Measurements from ENCODE around the gene LAPTM5.

DNA sequence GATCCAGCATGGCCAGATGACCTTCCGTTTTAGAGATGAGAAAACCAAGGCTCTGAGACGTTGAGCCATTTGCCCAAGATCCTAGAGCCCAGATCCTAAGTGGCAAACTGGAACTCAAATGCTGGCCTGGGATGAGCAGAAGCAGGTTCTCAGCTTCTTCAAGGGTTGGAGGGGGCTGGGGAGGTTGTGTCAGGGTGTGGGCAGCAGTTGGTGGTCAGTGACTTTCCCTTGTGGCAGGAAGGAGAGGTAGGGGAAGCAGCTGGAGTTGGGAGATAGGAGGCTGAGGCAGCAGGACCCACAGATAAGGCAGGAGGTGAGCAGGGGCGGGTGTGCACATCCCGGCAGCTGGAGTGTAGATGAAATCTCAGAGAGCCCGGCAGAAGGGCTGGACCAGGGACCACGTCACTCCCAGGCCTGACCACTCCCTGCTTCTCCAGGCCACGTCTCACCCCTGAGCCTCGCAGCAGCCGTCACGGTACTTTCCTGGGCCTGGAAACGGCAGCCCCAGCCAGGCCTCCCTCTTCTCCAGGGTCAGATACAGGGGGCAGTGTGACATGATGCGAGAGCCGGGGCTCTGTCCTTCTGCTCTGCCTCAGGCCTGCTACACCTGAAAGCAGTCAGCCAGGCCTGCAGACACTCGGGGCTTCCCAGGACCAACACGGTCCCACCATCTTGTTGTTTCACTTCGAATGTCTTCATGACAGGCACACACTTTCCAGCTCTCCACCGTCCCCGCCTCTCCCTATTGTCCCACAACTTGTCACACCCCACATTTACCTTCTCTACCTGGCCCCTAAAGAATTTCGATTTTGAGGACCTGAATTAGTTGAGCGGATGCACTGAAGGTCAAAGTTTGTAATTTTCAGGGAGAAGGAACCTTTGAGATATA lies 11.5 kb upstream of the LAPTM5 start:
- TF ChIP-seq, protein P1, sequence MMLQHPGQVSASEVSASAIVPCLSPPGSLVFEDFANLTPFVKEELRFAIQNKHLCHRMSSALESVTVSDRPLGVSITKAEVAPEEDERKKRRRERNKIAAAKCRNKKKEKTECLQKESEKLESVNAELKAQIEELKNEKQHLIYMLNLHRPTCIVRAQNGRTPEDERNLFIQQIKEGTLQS (IDR thresholded peaks at IDR 0.05; ENCODE audit: insufficient read depth, low read depth, low read length), result no peak
- no peak for TF ChIP-seq TAF7 (optimal IDR thresholded peaks at IDR 0.05; ENCODE audit: borderline replicate concordance, low read depth, low read length)
- TF ChIP-seq BCL11A (IDR thresholded peaks at IDR 0.05; ENCODE audit: low read depth in 2 of 2, low read length in 2 of 2), result no peak
- TF ChIP-seq, protein P2, sequence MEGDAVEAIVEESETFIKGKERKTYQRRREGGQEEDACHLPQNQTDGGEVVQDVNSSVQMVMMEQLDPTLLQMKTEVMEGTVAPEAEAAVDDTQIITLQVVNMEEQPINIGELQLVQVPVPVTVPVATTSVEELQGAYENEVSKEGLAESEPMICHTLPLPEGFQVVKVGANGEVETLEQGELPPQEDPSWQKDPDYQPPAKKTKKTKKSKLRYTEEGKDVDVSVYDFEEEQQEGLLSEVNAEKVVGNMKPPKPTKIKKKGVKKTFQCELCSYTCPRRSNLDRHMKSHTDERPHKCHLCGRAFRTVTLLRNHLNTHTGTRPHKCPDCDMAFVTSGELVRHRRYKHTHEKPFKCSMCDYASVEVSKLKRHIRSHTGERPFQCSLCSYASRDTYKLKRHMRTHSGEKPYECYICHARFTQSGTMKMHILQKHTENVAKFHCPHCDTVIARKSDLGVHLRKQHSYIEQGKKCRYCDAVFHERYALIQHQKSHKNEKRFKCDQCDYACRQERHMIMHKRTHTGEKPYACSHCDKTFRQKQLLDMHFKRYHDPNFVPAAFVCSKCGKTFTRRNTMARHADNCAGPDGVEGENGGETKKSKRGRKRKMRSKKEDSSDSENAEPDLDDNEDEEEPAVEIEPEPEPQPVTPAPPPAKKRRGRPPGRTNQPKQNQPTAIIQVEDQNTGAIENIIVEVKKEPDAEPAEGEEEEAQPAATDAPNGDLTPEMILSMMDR (IDR thresholded peaks at IDR 0.05; ENCODE audit: control extremely low read depth in 1 of 3, insufficient read depth in 1 of 3, low read depth in 1 of 3, low read length in 3 of 3), result no peak
- no peak for TF ChIP-seq KDM1A (IDR thresholded peaks at IDR 0.05; ENCODE audit: borderline replicate concordance, low read length)
- no peak for TF ChIP-seq RBBP5 (IDR thresholded peaks at IDR 0.05; ENCODE audit: borderline replicate concordance, low read depth, low read length)
- TF ChIP-seq GABPA (IDR thresholded peaks at IDR 0.05; ENCODE audit: borderline replicate concordance, insufficient read depth, low read length), result no peak
